Endothelial cell of umbilical vein (primary cell): Measurements from ENCODE around the gene LDLRAD3.

Source experiments
- GATA2 ChIP-seq: IDR thresholded peaks from 2 replicates; pipeline ENCODE4 v1.7.0; 2011; ENCODE audit warnings: low read depth, mild to moderate bottlenecking, moderate library complexity, mixed read lengths, low read length; ENCODE audit not compliant: insufficient read length, insufficient read depth
- JUN ChIP-seq: IDR thresholded peaks from 2 replicates; pipeline ENCODE4 v1.6.1; 2011; ENCODE audit warnings: borderline replicate concordance, low read depth; ENCODE audit not compliant: insufficient read length, insufficient read depth
- MYC ChIP-seq: IDR thresholded peaks from one replicate; pipeline ENCODE4 v1.6.1; 2011; ENCODE audit warnings: mild to moderate bottlenecking, low read depth, low read length
- POLR2A ChIP-seq: IDR thresholded peaks from 2 replicates; pipeline ENCODE4 v1.6.1; 2012; ENCODE audit warnings: low read depth, mild to moderate bottlenecking, control low read depth, low read length
- POLR2AphosphoS5 ChIP-seq: IDR thresholded peaks from 2 replicates; pipeline ENCODE4 v1.6.1; 2012; ENCODE audit warnings: low read depth, mild to moderate bottlenecking, control low read depth, low read length, moderate library complexity; ENCODE audit not compliant: insufficient read depth
- TF ChIP-seq, protein P1 (sequence below), 2 donors: IDR thresholded peaks; 1 replicate in 1 of 2; 2 replicates in 1 of 2; pipeline ENCODE4 v1.5.1; 2011; ENCODE audit warnings: low read length in 2 of 2, mild to moderate bottlenecking in 2 of 2, moderate library complexity in 2 of 2, control low read depth in 1 of 2, inconsistent platforms in 1 of 2, low read depth in 1 of 2; ENCODE audit not compliant: insufficient read depth in 1 of 2; ENCODE audit errors: extremely low read depth in 1 of 2
- TF ChIP-seq, protein P2 (sequence below): IDR thresholded peaks from 2 replicates; pipeline ENCODE4 v1.6.1; 2011; ENCODE audit not compliant: insufficient read depth, insufficient read length

DNA sequence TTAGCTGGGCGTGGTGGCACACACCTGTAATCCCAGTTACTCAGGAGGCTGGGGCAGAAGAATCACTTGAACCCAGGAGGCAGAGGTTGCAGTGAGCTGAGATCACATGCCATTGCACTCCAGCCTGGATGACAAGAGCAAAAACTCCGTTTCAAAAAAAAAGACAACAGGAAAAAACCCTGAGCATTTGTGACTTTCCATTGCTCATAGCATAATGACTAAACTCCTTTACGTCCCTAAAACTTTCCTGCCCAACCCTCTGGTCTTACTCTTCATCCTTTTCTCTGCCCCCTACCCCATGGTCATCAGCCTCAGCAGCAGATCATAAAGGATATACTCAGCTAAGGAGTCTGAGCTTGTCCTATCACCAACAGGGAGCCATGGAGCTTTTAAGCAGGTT is 6.8 kb upstream of the LDLRAD3 start:
- TF ChIP-seq POLR2A (no peak), GATA2 (no peak), POLR2AphosphoS5 (no peak), MYC (no peak), JUN (no peak)
- TF ChIP-seq, protein P1, sequence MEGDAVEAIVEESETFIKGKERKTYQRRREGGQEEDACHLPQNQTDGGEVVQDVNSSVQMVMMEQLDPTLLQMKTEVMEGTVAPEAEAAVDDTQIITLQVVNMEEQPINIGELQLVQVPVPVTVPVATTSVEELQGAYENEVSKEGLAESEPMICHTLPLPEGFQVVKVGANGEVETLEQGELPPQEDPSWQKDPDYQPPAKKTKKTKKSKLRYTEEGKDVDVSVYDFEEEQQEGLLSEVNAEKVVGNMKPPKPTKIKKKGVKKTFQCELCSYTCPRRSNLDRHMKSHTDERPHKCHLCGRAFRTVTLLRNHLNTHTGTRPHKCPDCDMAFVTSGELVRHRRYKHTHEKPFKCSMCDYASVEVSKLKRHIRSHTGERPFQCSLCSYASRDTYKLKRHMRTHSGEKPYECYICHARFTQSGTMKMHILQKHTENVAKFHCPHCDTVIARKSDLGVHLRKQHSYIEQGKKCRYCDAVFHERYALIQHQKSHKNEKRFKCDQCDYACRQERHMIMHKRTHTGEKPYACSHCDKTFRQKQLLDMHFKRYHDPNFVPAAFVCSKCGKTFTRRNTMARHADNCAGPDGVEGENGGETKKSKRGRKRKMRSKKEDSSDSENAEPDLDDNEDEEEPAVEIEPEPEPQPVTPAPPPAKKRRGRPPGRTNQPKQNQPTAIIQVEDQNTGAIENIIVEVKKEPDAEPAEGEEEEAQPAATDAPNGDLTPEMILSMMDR (IDR thresholded peaks at IDR 0.05; ENCODE audit: extremely low read depth in 1 of 2, insufficient read depth in 1 of 2, low read depth in 1 of 2, low read length in 2 of 2): no peak
- TF ChIP-seq, protein P2, sequence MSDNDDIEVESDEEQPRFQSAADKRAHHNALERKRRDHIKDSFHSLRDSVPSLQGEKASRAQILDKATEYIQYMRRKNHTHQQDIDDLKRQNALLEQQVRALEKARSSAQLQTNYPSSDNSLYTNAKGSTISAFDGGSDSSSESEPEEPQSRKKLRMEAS: no peak
